K562 (cell line): ENCODE results near the gene UCKL1. TPM values are rescaled to one million over a fixed set of nuclear protein-coding genes. Genes with fewer than 3 reads are reported as not detected.

Source experiments
- BRD4 ChIP-seq: fragments of 200-600 bp; sonication (generic); IDR thresholded peaks from 2 replicates; pipeline ENCODE4 v1.6.1; 2017; ENCODE audit warnings: inconsistent platforms
- BRD9 ChIP-seq: fragments of 450-650 bp; IDR thresholded peaks from 2 replicates; pipeline ENCODE4 v1.6.1; 2018; ENCODE audit warnings: low read depth; ENCODE audit not compliant: partially characterized antibody
- CBX2 ChIP-seq: fragments of 200-600 bp; sonication (generic); IDR thresholded peaks from one replicate; pipeline ENCODE4 v1.6.1; 2012; ENCODE audit warnings: mild to moderate bottlenecking, low read length, inconsistent platforms; ENCODE audit not compliant: insufficient read depth, poor library complexity, severe bottlenecking
- CC2D1A ChIP-seq: fragments of 450-650 bp; IDR thresholded peaks from 2 replicates; pipeline ENCODE4 v1.6.1; 2017; ENCODE audit warnings: mild to moderate bottlenecking
- CEBPG ChIP-seq, 3 experiments: fragments of 200-800 bp in 1 of 3; sonication (Bioruptor generic) in 1 of 3; sonication (generic) in 1 of 3; formaldehyde crosslinking in 1 of 3; IDR thresholded peaks in 2 of 3; conservative IDR thresholded peaks in 1 of 3; 2 replicates each; pipeline versions ENCODE4 v1.6.1 to v1.8.0; 2016 to 2022; ENCODE audit warnings: missing compliant biosample characterization in 2 of 3, missing genetic modification characterization in 2 of 3, mild to moderate bottlenecking in 1 of 3, missing genetic modification reagents in 1 of 3
- HDAC3 ChIP-seq: fragments of 450-650 bp; IDR thresholded peaks from 2 replicates; pipeline ENCODE4 v1.6.1; 2018; ENCODE audit warnings: borderline replicate concordance, mild to moderate bottlenecking, moderate library complexity; ENCODE audit not compliant: partially characterized antibody
- HNRNPUL1 ChIP-seq: fragments of 200-400 bp; formaldehyde crosslinking; IDR thresholded peaks from 2 replicates; pipeline ENCODE4 v1.6.1; 2017; ENCODE audit warnings: low read length
- PPARD ChIP-seq: fragments of 250-450 bp; sonication (Bioruptor Pico); IDR thresholded peaks from 2 replicates; pipeline ENCODE4 v1.8.0; 2022; ENCODE audit warnings: inconsistent platforms, mild to moderate bottlenecking, moderate library complexity
- RBFOX2 ChIP-seq: fragments of 200-400 bp; formaldehyde crosslinking; IDR thresholded peaks from 2 replicates; pipeline ENCODE4 v1.6.1; 2017; ENCODE audit warnings: low read depth, mild to moderate bottlenecking, low read length, moderate library complexity
- SLC30A9 ChIP-seq: fragments of 250-450 bp; sonication (Bioruptor Pico); IDR thresholded peaks from 2 replicates; pipeline ENCODE4 v1.8.0; 2022; ENCODE audit warnings: mild to moderate bottlenecking, moderate library complexity
- SMAD3 ChIP-seq: fragments of 450-650 bp; formaldehyde crosslinking; conservative IDR thresholded peaks from 2 replicates; pipeline ENCODE4 v1.4.0; 2020; ENCODE audit warnings: mild to moderate bottlenecking
- TAF7 ChIP-seq: fragments of 450-650 bp; IDR thresholded peaks from 2 replicates; pipeline ENCODE4 v1.6.1; 2016; ENCODE audit warnings: missing genetic modification characterization, missing compliant biosample characterization
- TEAD2 ChIP-seq: fragments of 450-650 bp; IDR thresholded peaks from 2 replicates; pipeline ENCODE4 v1.6.1; 2016; ENCODE audit warnings: missing genetic modification characterization, control low read depth, missing compliant biosample characterization
- ZNF239 ChIP-seq: fragments of 250-450 bp; sonication (Bioruptor Pico); IDR thresholded peaks from 2 replicates; pipeline ENCODE4 v1.4.0; 2020; ENCODE audit warnings: mild to moderate bottlenecking
- ZNF583 ChIP-seq: fragments of 250-450 bp; sonication (Bioruptor Pico); IDR thresholded peaks from 2 replicates; pipeline ENCODE4 v1.4.0; 2020
- polyA plus RNA-seq, 8 experiments: library from polyadenylated mRNA; depleted of rRNA in 4 of 8; stranded (reverse) in 5 of 8; unstranded in 3 of 8; fragments of >200 nt; fragmentation: Nextera tagmentation in 2 of 8; fragmentation: Illumina TruSeq in 1 of 8; extraction: Ambion mirVana in 2 of 8; extraction: Trizol in 1 of 8; gene quantifications; 2 replicates each; pipeline versions ENCODE4 v1.2.1 to v1.2.3, GENCODE V29; 2011 to 2014; ENCODE audit warnings: inconsistent platforms in 1 of 8, missing spikeins in 1 of 8
- total RNA-seq, 7 experiments: library from RNA; depleted of rRNA in 6 of 7; stranded (reverse); fragments of >200 nt in 6 of 7; fragmentation: Illumina TruSeq in 2 of 7; extraction: Trizol in 2 of 7; gene quantifications; 2 replicates each; pipeline versions ENCODE4 v1.2.1 to v1.2.3, GENCODE V29; 2011 to 2021; ENCODE audit warnings: low replicate concordance in 1 of 7
- TF ChIP-seq, protein P1 (sequence below): fragments of 250-450 bp; sonication (Bioruptor Pico); IDR thresholded peaks from 2 replicates; pipeline ENCODE4 v1.8.0; 2021; ENCODE audit warnings: moderate library complexity, mild to moderate bottlenecking, inconsistent platforms
- TF ChIP-seq, protein P2 (sequence below): sonication (generic); formaldehyde crosslinking; IDR thresholded peaks from 2 replicates; pipeline ENCODE4 v1.4.0; 2020; ENCODE audit warnings: mild to moderate bottlenecking, missing genetic modification reagents
- TF ChIP-seq, protein P3 (sequence below), 2 experiments: IDR thresholded peaks in 1 of 2; conservative IDR thresholded peaks in 1 of 2; 2 replicates each; pipeline ENCODE4 v1.6.1; 2016; ENCODE audit warnings: low read depth in 2 of 2, mild to moderate bottlenecking in 1 of 2, missing compliant biosample characterization in 1 of 2, missing genetic modification characterization in 1 of 2, moderate library complexity in 1 of 2

Gene UCKL1
- total and polyA plus RNA-seq, 9 of the 15 experiments (the other 6 are each of a cell fraction or from before 2014, with no cell fraction given), result 3.1 to 52.8 (median 24.2) TPM

DNA sequence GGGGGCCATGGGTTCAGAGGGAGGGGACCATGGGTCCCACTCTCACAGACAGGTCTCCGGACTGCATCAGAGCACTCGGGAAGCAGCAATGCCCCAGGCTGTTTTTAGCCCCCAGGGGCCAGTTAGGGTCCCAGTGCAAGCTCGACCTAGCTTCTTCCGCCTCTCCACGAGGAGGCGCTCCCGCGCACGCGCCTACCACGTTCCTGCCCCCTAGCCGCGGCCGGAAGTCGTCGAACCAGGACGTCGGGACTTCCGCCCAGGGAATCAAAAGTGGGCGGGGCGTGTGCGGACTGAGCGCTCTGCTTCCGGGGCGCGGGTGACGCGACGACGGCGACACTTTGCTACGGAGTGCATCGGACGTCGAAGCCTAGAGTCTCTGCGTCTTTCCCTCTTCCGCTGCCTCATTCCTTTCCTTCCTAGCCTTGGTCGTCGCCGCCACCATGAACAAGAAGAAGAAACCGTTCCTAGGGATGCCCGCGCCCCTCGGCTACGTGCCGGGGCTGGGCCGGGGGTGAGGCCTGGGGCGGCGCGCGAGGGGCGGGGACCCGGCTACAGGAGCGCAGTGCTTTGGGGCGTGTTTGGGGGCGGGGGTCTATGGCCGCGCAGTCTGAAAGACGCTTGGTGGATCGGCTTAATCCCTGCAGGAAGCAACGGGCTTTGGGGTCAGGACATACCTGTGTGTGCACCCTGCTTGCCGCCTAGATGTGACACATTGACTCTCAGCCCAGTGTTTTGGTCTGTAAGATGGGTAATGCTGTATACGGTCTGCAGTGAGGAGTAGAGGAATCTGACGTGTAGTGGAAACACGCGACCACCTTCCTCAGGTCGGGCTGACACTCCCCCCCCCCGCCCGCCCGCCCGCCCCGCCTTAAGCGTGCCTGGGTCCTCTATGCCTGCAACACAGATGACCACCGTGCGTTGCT lies 24.9 kb upstream of the UCKL1 start, which contains the start of gene PRPF6 (continued):
- TF ChIP-seq SLC30A9 (no peak), SMAD3 (CRISPR knock-in tag) (no peak), CEBPG (CRISPR knock-in tag; IDR thresholded peaks at IDR 0.05) (no peak), CEBPG (tag; conservative IDR thresholded peaks at IDR 0.05 in 1 of 2, IDR thresholded peaks at IDR 0.05 in 1 of 2) (no peak), HNRNPUL1 (no peak), HDAC3 (no peak), TAF7 (tag) (0 out of 2 replicates have a peak, but pooled peaks have one; percentile 32), TEAD2 (no peak), CC2D1A (no peak), BRD4 (0 out of 2 replicates have a peak, but pooled peaks have one; percentile 14), ZNF239 (CRISPR knock-in tag) (no peak), PPARD (CRISPR knock-in tag) (no peak), BRD9 (no peak), RBFOX2 (peak; percentile 89), CBX2 (no peak), ZNF583 (no peak)
- TF ChIP-seq, protein P1, sequence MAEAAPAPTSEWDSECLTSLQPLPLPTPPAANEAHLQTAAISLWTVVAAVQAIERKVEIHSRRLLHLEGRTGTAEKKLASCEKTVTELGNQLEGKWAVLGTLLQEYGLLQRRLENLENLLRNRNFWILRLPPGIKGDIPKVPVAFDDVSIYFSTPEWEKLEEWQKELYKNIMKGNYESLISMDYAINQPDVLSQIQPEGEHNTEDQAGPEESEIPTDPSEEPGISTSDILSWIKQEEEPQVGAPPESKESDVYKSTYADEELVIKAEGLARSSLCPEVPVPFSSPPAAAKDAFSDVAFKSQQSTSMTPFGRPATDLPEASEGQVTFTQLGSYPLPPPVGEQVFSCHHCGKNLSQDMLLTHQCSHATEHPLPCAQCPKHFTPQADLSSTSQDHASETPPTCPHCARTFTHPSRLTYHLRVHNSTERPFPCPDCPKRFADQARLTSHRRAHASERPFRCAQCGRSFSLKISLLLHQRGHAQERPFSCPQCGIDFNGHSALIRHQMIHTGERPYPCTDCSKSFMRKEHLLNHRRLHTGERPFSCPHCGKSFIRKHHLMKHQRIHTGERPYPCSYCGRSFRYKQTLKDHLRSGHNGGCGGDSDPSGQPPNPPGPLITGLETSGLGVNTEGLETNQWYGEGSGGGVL (CRISPR knock-in tag), result no peak
- TF ChIP-seq, protein P2, sequence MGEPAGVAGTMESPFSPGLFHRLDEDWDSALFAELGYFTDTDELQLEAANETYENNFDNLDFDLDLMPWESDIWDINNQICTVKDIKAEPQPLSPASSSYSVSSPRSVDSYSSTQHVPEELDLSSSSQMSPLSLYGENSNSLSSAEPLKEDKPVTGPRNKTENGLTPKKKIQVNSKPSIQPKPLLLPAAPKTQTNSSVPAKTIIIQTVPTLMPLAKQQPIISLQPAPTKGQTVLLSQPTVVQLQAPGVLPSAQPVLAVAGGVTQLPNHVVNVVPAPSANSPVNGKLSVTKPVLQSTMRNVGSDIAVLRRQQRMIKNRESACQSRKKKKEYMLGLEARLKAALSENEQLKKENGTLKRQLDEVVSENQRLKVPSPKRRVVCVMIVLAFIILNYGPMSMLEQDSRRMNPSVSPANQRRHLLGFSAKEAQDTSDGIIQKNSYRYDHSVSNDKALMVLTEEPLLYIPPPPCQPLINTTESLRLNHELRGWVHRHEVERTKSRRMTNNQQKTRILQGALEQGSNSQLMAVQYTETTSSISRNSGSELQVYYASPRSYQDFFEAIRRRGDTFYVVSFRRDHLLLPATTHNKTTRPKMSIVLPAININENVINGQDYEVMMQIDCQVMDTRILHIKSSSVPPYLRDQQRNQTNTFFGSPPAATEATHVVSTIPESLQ (CRISPR knock-in tag), result no peak; the same call in 1 of the 2 replicates
- TF ChIP-seq, protein P3, sequence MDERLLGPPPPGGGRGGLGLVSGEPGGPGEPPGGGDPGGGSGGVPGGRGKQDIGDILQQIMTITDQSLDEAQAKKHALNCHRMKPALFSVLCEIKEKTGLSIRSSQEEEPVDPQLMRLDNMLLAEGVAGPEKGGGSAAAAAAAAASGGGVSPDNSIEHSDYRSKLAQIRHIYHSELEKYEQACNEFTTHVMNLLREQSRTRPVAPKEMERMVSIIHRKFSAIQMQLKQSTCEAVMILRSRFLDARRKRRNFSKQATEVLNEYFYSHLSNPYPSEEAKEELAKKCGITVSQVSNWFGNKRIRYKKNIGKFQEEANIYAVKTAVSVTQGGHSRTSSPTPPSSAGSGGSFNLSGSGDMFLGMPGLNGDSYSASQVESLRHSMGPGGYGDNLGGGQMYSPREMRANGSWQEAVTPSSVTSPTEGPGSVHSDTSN (CRISPR knock-in tag; IDR thresholded peaks at IDR 0.05; ENCODE audit: low read depth), result no peak
- TF ChIP-seq, protein P3 (tag; conservative IDR thresholded peaks at IDR 0.05; ENCODE audit: low read depth), result no peak
